Measurements from ENCODE around the gene OCEL1.

Gene OCEL1

DNA sequence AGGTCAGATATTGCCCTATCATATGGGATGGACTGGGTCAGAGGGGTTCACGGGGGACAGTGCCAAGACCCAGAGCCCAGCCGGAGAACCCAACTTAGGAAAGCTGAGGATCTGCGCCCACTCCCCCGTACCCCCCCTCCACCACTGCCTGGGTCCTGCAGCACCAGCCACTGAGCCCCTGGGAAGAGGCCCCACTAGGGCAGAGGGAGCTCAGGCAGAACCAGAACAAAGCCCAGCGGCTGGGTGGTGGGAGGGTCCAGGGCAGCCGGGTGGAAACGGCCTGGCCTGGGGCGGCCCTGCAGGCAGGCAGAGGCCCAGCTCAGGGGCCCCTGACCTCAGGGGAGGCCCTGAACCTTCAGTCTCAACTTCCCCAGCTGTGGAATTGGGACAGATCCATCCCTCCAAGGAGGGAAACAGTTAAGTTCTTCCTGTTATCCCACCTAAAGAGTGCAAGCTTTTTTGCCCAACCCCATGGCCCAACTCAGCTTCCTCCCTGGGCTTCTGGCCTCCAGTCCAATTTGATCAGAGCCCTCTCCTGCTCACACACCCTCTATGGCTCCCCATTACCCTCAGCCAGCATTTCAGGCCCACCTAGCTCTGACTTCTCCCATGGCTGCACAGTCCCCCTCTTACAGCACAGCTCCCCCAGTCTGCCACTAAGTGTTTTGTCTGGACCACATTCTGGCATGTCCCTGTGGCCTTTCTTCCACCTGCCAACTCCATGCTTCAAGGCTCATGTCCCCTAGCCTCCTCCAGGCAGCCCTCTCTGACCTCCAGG is 16.6 kb downstream of the OCEL1 start:
- no peak for DNase-seq

- DNase-seq = no peak
These were observed 17.3 kb downstream of the OCEL1 start for GRCh38 chr19:17243211-17243829.

GRCh38 chr19:17243830-17244617 is 18.0 kb downstream of the OCEL1 start:
- no peak for DNase-seq

GRCh38 chr19:17244618-17245534 is 18.9 kb downstream of the OCEL1 start:
- DNase-seq = no peak

GRCh38 chr19:17245535-17245984 is 19.5 kb downstream of the OCEL1 start, which contains the start of gene NR2F6:
NR2F6 (minus strand) TSS chr19:17245919; CDS start chr19:17245220, 699 bp downstream.
- no peak for DNase-seq

GRCh38 chr19:17246681-17247425 is 20.8 kb downstream of the OCEL1 start:
- DNase-seq = no peak

- no peak for DNase-seq
These were observed 22.2 kb downstream of the OCEL1 start for GRCh38 chr19:17248011-17248776.

- DNase-seq = no peak
These were observed 24.0 kb downstream of the OCEL1 start for GRCh38 chr19:17249887-17250548.

- no peak for DNase-seq
These were observed 28.6 kb downstream of the OCEL1 start for GRCh38 chr19:17254636-17255035.

- DNase-seq = no peak
These were observed 29.2 kb downstream of the OCEL1 start for GRCh38 chr19:17255150-17255621.

- DNase-seq = no peak
These were observed 30.1 kb downstream of the OCEL1 start for GRCh38 chr19:17256130-17256529.

DNA sequence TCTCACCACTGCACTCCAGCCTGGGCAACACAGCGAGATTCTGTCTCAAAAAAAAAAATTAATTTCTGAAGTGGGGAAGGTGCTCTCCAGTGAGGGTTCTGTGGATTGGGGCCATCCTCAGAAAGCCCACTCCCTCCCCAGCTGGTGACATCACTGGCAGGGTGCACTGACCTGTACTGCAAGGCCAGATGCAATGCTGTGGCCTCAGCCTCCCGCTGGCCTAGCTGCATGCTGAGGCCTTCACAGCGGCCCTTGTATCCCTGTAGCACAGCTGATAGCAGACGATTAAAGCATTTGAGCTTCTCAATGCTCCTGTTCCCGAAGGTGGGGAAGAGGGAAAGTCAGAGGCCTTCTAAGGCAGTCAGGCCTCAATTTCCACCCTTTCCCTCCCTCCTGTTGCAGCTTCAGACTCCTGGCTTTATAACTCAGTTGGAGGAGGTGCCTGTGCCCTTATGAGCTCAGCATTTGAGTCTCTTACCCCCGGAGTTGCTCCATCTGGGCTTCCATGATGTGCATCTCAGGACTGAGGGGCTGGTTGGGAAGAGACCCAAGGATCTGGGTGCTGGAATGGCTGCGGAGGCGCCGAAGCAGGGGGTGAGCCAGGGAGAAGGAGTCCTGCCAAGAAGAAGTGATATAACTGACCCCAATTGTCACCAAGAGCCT is 33.2 kb downstream of the OCEL1 start:
- no peak for DNase-seq

- no peak for DNase-seq
These were observed 33.9 kb downstream of the OCEL1 start for GRCh38 chr19:17259934-17260333.

DNA sequence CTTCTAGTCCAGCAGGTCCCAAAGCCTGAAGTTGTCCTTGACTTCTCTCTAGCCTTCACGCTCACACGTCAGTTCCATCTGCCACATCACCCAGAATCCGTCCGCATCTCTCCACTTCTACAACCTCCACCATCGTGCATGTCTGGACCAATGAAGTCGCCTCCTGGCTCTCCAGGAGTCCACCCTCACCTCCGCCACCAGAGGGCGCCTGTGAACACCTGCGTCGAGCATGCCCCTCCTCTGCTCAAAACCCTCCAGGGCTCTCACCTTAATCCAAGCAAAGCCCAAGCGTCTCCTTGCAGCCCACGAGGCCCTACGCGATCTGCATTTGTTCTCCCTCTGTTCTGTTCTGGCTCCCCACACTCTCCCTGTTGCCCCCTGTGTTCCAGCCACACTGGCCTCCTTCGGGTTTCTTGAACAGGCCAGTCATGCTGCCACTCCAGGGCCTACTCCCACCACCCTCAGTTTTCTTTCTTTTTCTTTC is 34.9 kb downstream of the OCEL1 start:
- DNase-seq = peak in 1 of 2 experiments; percentile 64

DNA sequence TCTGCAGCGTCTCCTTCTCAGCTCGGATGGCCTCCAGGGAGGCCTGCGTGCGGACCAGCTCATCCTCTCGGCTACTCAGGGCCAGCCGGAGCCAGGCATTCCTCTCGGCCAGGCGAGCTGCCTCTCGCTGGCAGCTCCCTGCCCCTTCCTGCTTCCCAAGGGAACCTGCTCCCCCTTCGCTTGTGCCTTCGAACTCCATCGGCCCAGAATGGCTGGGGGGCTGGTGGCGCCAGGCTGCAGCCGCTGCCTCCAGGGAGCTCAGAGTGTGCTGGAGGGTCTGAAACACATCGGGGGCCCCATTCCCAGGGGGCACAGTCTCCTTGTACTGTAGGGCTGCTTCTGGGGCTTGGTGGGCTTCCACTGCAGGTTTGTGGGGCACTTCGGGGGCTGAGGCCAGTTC is 36.5 kb downstream of the OCEL1 start:
- no peak for DNase-seq

- DNase-seq = no peak
These were observed 38.0 kb downstream of the OCEL1 start for GRCh38 chr19:17263712-17264640.

- DNase-seq = no peak
These were observed 38.6 kb downstream of the OCEL1 start, which contains the start of gene USHBP1 for GRCh38 chr19:17264641-17264979. USHBP1 (minus strand) TSS chr19:17264745; CDS start chr19:17264299, 446 bp downstream.

GRCh38 chr19:17266026-17266425 is 40.0 kb downstream of the OCEL1 start:
- DNase-seq = no peak
